GM08714 (cell line): ENCODE measurements around the gene PIH1D2.
"Not testable (repeated sequence)": the region's sequence is repeated elsewhere in the genome, so short reads cannot be mapped to it uniquely, and the experiment has no call there.

Experiments
- H3K4me3 ChIP-seq: fragments of 200-500 bp; sonication (Bioruptor generic); 2 replicates; pipeline ENCODE4 v1.5.1; 2014; ENCODE audit warnings: mild to moderate bottlenecking, low read length, inconsistent platforms
- ZNF274 ChIP-seq: IDR thresholded peaks from 2 replicates; pipeline ENCODE4 v1.6.1; 2012; ENCODE audit warnings: mild to moderate bottlenecking, low read depth, low read length

PIH1D2 gene

DNA sequence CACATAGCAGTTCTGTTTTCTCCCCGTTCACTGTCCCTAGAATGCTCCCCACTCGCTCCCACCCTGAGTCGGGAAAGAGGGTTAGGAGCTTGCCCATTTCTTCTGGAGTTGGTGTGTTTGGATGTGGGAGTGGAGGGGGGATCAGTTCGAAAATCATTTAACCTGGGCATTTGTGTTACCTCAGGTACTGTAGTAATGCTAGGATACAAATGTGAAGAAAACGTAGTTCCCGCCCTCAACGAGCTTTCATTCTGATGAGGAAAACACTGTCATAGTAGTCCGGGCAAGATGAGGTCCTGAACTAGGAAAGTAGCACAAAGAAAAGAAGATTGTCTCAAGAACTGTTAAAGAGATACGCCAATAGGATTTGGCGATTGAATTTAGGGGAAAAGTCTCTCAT is 13.4 kb upstream of the PIH1D2 start:
- no peak for TF ChIP-seq ZNF274

DNA sequence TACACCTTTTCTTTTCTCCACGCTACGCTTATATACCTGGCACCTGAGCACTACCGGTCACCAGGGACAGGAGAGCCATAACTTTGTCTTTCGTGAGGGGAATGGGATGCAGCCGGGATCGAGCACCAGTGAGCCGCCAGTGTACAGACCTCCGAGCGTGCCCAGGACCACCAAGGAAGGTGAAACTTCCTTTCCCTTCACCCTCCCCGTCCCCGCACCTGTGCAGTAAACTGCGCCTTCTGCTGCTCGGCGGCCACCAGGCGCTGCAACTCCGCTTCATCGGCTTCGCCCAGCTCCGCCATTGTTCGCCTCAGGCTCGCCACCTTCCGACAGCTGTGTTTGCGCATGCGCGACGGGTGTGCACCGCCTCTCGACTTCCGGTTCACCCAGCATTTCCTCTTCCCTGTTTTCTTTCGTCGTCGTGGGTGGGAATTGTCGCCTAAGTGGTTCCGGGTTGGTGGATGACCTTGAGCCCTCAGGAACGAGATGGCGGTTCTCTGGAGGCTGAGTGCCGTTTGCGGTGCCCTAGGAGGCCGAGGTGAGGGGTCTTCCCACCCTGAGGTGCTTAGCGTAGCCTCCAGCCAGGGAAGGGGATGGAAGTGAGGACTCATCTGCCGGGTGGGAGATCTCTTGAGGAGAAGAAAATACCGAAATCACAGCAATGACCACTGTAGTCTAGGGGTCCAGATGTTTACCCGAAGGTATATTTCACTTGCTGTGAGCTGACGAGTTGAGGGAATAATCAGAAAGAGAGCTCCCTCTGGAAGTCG is 12.8 kb upstream of the PIH1D2 start, which contains the start of the genes SDHD and TIMM8B:
TSS of gene SDHD (plus strand) at position 452 of the 770 bp plus-strand sequence. CDS start at position 487, 35 bp downstream.
TSS of gene TIMM8B (minus strand) at position 335 of the 770 bp plus-strand sequence. CDS start at position 302, 33 bp downstream.
- peak within 1 kb of the TSS; percentile 99 for H3K4me3 ChIP-seq

More for the DNA sequence above, 13.4 kb upstream of the PIH1D2 start:
- peak overlapping the region; percentile 99 for H3K4me3 ChIP-seq

DNA sequence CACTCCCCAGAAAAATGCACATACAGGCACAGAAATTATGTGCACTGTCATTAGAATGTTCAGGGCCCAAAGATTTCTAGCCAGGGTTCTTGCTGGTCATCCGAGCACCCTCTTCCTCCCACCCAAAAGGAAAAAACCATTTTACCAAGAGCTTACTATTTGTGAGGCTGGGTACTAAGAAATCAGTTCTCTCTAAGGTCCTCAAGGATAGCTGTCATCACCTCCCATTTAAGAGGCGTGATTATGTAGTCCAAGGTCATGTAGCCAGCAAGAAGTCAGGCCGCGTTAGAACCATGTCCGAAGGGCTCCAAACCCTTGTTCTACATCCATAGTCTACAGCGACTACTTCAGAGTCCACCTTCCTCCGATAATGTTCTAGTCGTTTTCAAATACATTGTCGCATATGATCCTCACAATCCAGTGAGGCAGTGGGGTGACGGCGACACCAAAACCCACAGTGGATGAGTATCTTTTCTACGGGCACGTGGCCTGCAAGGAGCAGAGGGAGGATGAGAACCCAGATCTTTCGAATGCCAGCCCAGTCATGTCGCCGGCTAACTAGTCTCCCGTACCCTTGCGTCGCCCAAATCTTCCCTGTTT is 12.1 kb upstream of the PIH1D2 start:
- peak overlapping the region; percentile 99 for H3K4me3 ChIP-seq
- TF ChIP-seq ZNF274: no peak

More for the DNA sequence above, 12.8 kb upstream of the PIH1D2 start, which contains the start of the genes SDHD and TIMM8B:
- TF ChIP-seq ZNF274: no peak

DNA sequence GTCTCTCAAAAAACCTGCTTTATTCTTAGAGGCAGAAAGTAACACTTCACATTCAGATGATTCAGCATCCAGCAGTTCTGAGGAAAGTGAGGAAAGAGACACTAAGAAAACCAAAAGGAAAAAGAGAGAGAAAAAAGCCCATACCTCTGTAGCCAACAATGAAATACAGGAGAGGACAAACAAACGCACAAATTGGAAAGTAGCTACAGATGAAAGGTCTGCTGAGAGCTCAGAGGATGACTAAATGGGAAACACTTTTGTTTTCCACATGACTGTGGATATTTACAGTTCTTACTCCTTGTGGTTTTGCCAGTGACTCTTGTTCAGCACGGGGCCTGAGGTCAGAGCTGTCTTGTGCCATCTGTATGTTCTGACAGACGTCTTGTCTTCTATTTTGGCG is 8.9 kb upstream of the PIH1D2 start:
- no peak overlapping the region for H3K4me3 ChIP-seq
- no peak for TF ChIP-seq ZNF274

DNA sequence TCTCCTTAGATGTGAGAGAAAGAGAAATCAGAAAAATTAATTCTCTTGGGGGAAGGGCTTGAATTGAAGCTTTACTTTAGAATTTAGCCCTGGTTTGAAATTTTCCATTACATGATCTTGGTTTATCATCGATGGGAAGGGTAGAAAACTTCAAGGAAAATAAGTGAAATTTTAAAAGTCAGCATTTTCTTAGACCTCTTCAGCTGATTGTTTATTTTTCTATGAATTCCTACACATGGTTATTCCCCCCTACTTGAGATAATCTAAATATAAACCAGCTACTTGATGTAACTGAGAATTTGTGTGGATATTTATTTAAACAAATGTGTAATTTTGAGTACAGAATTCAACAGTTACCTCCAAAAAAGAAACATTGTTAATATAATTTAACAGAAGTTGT is 10.9 kb downstream of the PIH1D2 start:
- H3K4me3 ChIP-seq: no peak overlapping the region
- TF ChIP-seq ZNF274: no peak

DNA sequence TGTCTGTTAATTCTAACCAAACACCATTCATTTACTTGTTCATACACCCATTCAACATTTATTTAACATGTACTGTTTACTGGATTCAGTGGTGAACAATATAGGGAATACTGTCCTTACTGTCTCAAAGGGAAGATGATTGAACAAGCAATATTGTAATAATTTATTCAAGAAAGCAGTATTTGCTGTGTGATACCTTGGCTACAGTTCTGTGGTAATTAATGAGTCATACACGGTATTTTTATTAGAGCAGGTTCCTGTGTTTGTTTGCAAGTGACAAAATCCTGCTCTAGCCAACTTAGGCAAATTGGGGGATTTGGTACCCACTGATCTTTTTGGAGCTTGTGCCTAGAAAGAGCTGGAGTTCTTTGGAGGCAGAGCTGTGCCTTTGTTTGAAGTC is 15.7 kb downstream of the PIH1D2 start:
- H3K4me3 ChIP-seq: no peak overlapping the region
- no peak for TF ChIP-seq ZNF274

DNA sequence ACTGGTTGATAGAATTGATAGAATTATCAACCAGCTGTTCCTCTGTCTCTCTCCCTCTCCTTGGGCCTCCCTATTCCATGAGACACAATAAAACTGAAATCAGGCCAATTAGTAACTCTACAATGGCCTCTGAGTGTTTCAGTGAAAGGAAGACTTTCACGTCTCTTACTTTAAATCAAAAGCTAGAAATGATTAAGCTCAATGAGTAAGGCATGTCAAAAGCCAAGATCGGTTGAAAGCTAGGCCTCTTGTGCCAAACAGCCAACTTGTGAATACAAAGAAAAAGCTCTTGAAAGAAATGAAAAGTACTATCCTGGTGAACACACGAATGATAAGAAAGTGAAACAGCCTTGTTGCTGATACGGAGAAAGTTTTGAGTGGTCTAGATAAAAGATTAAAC is 16.6 kb downstream of the PIH1D2 start:
- no peak overlapping the region for H3K4me3 ChIP-seq
- TF ChIP-seq ZNF274: no peak

DNA sequence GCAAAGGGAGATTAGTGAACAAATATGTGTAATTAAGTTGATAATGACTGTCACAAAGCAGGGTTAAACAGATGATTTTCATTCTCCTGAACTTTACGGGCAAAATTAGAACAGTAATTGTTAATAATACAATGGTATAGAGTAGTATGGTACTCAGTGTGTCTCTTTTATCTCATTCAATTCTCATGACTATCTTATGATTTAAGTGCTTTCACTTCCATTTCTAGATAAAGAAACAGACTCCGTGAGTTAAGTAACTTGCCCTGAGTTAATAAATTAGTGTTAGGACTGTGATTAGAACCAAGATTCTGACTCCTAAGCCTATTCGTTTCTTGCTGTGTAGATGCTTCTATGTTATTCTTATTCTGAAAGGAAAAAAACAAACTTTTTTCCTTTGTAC is 22.0 kb downstream of the PIH1D2 start:
- peak overlapping the region; percentile 55; the same call in 1 of the 2 replicates for H3K4me3 ChIP-seq
- TF ChIP-seq ZNF274: no peak

DNA sequence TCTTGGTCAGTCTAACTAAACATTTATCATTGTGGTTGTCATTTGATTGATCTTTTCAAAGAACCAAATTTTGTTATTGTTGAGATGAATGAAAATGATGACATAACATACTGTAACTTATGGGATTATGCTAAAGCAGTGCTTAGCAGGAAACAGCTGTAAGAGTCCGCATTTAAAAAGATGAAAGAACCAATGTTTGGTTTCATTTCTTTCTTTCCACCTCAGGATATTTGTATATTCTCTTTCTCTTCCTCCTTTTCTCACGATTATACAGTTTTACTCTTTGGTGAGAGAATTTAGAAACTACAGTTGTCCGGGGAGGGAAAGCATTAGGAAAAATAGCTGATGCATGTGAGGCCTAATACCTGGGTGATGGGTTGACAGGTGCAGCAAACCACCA is 23.1 kb downstream of the PIH1D2 start:
- no peak overlapping the region for H3K4me3 ChIP-seq
- no peak for TF ChIP-seq ZNF274

DNA sequence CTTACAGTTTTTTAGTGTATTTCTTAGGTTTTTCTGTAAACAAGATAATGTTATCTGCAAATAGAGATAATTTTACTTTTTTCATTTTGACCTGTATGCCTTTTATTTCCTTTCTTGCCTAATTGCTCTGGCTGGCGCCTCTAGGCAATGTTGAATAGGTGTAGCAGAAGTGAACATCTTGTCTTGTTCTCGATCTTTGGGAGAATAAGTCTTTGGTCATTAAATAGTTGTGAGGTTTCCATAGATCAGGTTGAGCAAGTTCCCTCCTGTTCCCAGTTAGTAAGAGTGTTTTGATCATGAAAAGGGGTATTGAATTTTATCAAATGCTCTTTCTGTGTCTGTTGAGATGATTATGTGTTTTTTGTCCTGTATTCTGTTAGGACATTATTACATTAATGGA is 24.0 kb downstream of the PIH1D2 start:
- no peak overlapping the region for H3K4me3 ChIP-seq
- no peak for TF ChIP-seq ZNF274

DNA sequence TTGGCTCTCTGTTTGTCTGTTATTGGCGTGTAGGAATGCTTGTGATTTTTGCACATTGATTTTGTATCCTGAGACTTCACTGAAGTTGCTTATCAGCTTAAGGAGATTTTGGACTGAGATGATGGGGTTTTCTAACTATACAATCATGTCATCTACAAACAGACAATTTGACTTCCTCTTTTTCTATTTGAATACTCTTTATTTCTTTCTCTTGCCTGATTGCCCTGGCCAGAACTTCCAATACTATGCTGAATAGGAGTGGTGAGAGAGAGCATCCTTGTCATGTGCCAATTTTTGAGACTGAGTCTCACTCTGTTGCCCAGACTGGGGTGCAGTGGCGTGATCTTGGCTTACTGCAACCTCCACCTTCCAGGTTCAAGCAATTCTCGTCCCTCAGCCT is 25.6 kb downstream of the PIH1D2 start:
- H3K4me3 ChIP-seq: not testable (repeated sequence)

DNA sequence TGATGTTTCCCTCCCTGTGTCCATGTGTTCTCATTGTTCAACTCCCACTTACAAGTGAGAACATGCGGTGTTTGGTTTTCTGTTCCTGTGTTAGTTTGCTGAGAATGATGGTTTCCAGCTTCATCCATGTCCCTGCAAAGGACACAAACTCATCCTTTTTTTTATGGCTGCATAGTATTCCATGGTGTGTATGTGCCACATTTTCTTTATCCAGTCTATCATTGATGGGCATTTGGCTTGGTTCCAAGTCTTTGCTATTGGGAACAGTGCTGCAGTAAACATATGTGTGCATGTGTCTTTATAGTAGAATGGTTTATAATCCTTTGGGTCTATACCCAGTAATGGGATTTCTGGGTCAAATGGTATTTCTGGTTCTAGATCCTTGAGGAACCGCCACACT is 27.2 kb downstream of the PIH1D2 start:
- H3K4me3 ChIP-seq: not testable (repeated sequence)

DNA sequence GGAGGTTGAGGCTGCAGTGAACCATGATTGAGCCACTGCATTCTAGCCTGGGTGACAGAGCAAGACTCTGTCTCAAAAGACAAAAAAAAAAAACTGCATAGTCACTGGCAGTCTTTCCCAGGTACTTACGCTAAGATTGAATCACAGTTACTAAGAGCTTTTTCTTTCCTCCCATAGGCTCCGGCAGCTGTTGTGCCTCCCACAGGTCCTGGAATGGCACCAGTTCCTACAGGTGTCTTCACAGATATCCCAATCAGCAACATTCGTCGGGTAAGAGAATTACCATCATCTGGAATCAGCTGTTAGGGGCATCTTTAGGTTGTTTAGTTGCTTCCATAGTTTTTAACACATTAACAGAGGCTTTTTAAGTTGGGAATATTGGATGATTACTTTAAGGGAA is 28.9 kb downstream of the PIH1D2 start:
- H3K4me3 ChIP-seq: no peak overlapping the region
- no peak for TF ChIP-seq ZNF274

DNA sequence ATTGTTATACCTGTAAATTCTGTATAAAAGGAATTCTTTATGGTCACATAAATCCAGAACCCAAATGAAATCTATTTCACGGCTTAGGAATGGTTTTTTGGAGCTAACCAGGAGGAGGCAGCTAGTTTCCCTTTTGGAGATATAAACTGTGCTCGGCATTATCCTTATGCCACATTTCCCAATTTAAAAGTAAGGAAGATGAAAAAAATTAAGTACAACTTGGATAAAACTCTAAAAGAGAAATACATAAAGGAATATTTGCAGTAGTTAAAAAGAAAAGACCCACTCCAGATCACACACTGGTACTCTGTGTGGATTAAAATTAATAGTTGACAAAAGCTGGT is 30.9 kb downstream of the PIH1D2 start:
- H3K4me3 ChIP-seq: no peak overlapping the region
- no peak for TF ChIP-seq ZNF274

DNA sequence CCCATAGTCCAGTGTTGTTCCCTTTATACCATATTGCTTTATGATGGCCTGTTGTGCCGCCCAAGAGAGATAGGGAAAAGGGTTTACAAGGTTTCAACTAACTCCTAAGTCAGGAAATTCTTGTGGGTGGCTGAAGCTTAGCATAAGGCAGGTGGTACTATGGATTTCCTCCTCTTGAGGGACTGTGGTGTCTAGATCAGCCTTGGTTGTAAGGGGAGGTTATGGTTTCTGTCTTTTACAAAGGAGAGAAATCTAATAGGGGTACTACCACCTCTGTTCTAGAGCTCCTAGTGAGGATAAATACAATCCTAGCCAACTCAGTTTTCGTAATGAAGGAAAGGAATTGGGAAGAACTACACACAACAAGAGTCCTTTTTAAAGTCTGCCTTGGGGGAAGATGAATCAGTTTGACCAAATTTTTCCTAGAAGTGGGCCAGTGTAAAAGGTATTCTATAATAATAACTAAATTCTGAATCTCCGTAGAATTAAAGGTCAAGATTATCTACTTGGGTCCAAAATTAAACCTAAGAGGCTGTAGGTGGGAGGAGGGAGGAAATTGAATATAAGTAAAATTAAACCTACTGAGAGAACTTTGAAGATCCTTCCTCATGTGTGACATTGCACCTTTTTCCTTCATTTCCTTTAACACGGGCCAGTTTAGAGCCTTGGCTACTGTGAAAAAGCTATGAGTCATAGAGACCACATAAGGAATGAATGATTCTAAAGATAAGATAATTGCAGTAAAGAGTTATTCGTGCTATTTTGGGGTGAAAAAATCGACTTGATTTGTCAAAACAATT is 31.5 kb downstream of the PIH1D2 start:
- no peak for TF ChIP-seq ZNF274
- no peak overlapping the region for H3K4me3 ChIP-seq
